ENCODE results near the gene TLK1.

The TLK1 gene

GRCh38 chr2:170965446-170966225 lies 195.1 kb downstream of the TLK1 start:
- no peak for DNase-seq (ENCODE audit: low read depth)

DNA sequence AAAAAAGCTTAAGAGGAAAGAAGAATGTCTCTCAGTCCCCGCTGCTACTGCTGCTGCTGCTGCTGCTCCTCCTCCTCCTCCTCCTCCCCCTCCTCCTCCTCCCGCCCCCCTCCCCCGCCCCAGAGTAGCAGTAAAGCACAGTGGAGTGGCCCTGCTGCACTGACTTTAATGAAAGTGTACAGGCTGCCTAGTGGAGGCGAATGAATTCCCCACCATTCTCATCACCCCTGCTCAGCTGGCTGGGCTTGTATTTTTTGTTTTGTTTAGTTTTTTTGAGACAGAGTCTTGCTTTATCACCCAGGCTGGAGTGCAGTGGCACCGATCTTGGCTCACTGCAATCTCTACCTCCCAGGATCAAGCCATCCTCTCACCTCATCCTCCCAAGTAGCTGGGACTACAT lies 197.3 kb downstream of the TLK1 start:
- no peak for DNase-seq (ENCODE audit: low read depth)

DNA sequence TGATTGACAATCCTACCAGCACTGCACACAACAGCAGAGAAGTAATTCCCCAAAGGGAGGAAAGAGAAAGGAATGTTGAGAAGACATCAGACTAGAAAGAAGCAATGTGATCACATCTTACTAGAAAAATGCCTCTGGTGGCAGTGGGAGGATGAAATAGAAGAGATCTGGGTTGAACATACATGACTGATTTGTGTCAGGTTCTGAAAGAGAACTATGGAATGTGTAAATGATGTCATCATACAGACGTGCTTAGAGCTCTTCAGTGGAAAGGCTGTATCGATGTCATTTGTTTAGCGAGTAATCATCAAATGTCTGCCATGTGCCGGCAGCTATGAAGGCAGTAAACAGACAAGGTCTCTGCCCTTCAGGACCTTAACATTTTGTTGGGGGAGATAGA lies 206.8 kb downstream of the TLK1 start:
- no peak for DNase-seq (ENCODE audit: low read depth)

GRCh38 chr2:170950221-170950761 lies 210.4 kb downstream of the TLK1 start:
- no peak for DNase-seq (ENCODE audit: low read depth)

DNA sequence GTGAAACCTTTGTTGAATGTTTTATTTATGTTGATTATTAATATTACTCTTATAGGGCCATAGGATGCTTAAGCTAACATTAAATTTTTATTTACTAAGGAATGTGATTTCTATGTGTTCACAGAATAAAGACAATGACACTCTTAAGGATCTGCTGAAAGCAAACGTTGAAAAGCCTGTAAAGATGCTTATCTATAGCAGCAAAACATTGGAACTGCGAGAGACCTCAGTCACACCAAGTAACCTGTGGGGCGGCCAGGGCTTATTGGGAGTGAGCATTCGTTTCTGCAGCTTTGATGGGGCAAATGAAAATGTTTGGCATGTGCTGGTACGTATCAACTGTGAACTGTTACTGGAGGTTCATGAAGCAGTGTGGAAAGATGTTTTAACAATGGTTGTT lies 211.3 kb downstream of the TLK1 start:
- no peak for DNase-seq (ENCODE audit: low read depth)

DNA sequence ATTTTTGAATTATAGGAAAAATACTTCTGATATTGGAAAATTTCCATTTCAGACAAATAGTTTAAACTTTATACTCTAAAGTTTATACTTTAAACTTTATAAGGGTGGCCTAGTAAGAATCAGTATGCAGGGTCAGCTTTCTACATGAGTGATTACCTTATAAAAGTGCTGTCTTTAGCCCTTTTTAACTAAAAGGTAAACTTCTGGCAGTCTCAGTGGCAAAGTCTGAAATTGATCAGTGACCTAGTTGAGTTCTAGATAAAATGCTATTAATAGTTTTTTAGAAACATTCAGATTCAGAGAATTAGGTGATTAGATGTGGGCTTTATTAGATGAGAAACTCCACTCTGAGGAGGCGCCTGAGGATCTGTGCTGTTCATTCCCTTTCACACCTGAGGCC lies 216.1 kb downstream of the TLK1 start:
- no peak for DNase-seq (ENCODE audit: low read depth)

DNA sequence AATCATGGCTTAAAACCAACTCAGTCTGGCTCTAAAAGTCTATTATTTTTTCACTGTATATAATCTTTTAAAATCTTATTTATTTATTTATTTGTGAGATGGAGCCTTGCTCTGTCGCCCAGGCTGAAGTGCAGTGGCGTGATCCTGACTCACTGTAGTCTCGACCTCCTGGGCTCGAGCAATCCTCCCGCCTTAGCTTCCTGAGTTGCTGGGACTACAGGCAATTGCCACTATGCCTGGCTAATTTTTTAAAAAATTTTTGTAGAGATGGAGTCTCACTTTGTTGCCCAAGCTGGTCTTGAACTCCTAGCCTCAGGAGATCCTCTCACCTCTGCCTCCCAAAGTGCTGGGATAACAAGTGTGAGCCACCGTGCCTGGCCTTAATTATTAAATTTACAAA lies 217.1 kb downstream of the TLK1 start:
- no peak for DNase-seq (ENCODE audit: low read depth)

- DNase-seq (ENCODE audit: low read depth), result no peak
Measured at GRCh38 chr2:170943041-170943440, 217.7 kb downstream of the TLK1 start.

DNA sequence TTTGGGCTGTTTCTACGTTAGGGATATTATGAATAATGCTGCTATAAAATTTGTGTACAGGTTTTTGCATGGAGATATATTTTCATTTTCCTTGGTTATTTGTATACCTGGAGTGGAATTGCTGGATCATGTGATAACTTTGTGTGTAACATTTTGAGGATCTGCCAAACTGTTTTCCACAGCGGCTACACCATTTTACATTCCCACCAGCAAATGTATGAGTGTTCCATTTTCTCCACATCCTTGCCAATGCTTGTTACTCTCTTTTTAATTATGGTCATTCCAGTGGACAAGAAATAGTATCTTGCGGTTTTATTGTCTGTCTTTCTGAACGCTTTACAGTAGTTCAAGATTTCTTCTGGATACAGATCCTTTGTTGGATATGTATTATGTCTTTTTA lies 218.1 kb downstream of the TLK1 start:
- DNase-seq (ENCODE audit: low read depth), result no peak

All from T follicular helper cell (primary cell).